ENCODE data around the gene DKK3.

The DKK3 gene

GRCh38 chr11:11988099-11988651, 20.3 kb downstream of the DKK3 start:
- no peak overlapping the region for H2AFZ ChIP-seq (ENCODE audit: low read length)
- H3K4me2 ChIP-seq (ENCODE audit: insufficient read depth, low read length, poor library complexity, severe bottlenecking) = no peak overlapping the region
- H4K8ac ChIP-seq (ENCODE audit: low read depth, low read length) = no peak overlapping the region
- no peak overlapping the region for H2AK5ac ChIP-seq (ENCODE audit: low read depth, low read length)
- no peak for DNase-seq (ENCODE audit: low spot score)
- peaks cover 0 to 2% of the 10 kb centered on the region in 2 donors for H3K36me3 ChIP-seq (replicated peaks in 1 of 2; ENCODE audit: control insufficient read depth in 2 of 2, insufficient read depth in 2 of 2, low read length in 2 of 2)
- H3K4ac ChIP-seq (ENCODE audit: low read length) = no peak overlapping the region
- no peak overlapping the region for H2BK15ac ChIP-seq (ENCODE audit: low read length)
- no peaks in the 10 kb centered on the region for H3K79me1 ChIP-seq (ENCODE audit: low read depth, low read length)
- H3K4me1 ChIP-seq (ENCODE audit: control insufficient read depth in 2 of 2, insufficient read depth in 1 of 2, low read depth in 1 of 2, low read length in 2 of 2) = no peaks in the 10 kb centered on the region
- no peak overlapping the region for H3K18ac ChIP-seq (ENCODE audit: low read length)
- no peak overlapping the region for H3K23ac ChIP-seq (ENCODE audit: low read depth, low read length, poor library complexity)
- no peak overlapping the region for H3K14ac ChIP-seq (ENCODE audit: low read length)
- H3K4me3 ChIP-seq (ENCODE audit: low read length in 2 of 2) = no peak overlapping the region
- no peak overlapping the region for H2BK5ac ChIP-seq (ENCODE audit: low read length)
- no peak overlapping the region for H2BK120ac ChIP-seq (ENCODE audit: low read depth, low read length)
- no peaks in the 10 kb centered on the region for H3K27me3 ChIP-seq (ENCODE audit: control insufficient read depth in 3 of 3, insufficient read depth in 3 of 3, low read depth in 1 of 3, low read length in 3 of 3)
- no peak overlapping the region for H2BK12ac ChIP-seq (ENCODE audit: low read length)
- no peak overlapping the region for H3K9ac ChIP-seq (ENCODE audit: low read depth, low read length, poor library complexity)
- no CpG with 5 or more reads among the region's 7 CpGs for WGBS, 2 donors (ENCODE audit: extremely low coverage in 2 of 2, insufficient read length in 2 of 2, insufficient replicate concordance in 1 of 2)
- no peaks in the 10 kb centered on the region for H3K9me3 ChIP-seq (replicated peaks in 1 of 2; ENCODE audit: control insufficient read depth in 2 of 2, insufficient read depth in 1 of 2, low read depth in 1 of 2, low read length in 2 of 2)
- no peak overlapping the region for H4K91ac ChIP-seq (ENCODE audit: low read depth, low read length, poor library complexity)
- H3K27ac ChIP-seq (replicated peaks; ENCODE audit: low read length) = no peak overlapping the region

DNA sequence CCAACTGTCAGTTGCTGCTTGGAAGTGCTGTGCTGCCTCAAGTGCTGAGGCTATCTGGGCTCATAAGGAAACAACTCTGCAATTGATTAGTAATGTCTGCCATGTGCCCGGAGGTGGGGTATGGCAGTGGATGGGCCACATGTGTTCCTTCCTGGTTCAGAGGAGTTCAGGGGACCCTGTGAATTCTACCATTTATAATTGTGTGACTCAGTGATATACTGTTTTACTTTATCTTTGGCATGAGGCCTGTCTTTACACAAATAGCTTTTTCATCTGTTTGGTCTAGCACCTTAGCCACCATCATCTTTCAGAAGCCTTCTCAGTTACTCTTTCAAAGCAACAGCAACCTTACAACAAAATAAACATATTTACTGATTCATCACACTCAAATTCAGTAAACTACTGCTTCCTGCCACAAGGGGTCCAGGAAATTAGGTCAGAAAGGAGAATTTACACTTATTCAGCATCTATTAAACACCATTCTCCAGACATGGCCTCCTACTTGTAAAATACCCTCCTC, 20.9 kb downstream of the DKK3 start:
- DNase-seq (ENCODE audit: low spot score) = no peak
- Histone ChIP-seq H4K91ac (ENCODE audit: low read depth, low read length, poor library complexity) (no peak overlapping the region), H2AK5ac (ENCODE audit: low read depth, low read length) (no peak overlapping the region), H3K36me3 (replicated peaks in 1 of 2; ENCODE audit: control insufficient read depth in 2 of 2, insufficient read depth in 2 of 2, low read length in 2 of 2) (peaks cover 0 to 2% of the 10 kb centered on the region in 2 donors), H2BK5ac (ENCODE audit: low read length) (no peak overlapping the region), H3K9ac (ENCODE audit: low read depth, low read length, poor library complexity) (no peak overlapping the region), H3K14ac (ENCODE audit: low read length) (no peak overlapping the region), H3K4me3 (ENCODE audit: low read length in 2 of 2) (no peak overlapping the region), H3K4me1 (ENCODE audit: control insufficient read depth in 2 of 2, insufficient read depth in 1 of 2, low read depth in 1 of 2, low read length in 2 of 2) (no peaks in the 10 kb centered on the region), H3K27ac (replicated peaks; ENCODE audit: low read length) (no peak overlapping the region), H2BK12ac (ENCODE audit: low read length) (no peak overlapping the region), H3K18ac (ENCODE audit: low read length) (no peak overlapping the region), H3K27me3 (ENCODE audit: control insufficient read depth in 3 of 3, insufficient read depth in 3 of 3, low read depth in 1 of 3, low read length in 3 of 3) (no peaks in the 10 kb centered on the region), H3K23ac (ENCODE audit: low read depth, low read length, poor library complexity) (no peak overlapping the region), H3K4me2 (ENCODE audit: insufficient read depth, low read length, poor library complexity, severe bottlenecking) (no peak overlapping the region), H4K8ac (ENCODE audit: low read depth, low read length) (no peak overlapping the region), H2AFZ (ENCODE audit: low read length) (no peak overlapping the region), H3K4ac (ENCODE audit: low read length) (no peak overlapping the region), H2BK15ac (ENCODE audit: low read length) (no peak overlapping the region), H3K9me3 (replicated peaks in 1 of 2; ENCODE audit: control insufficient read depth in 2 of 2, insufficient read depth in 1 of 2, low read depth in 1 of 2, low read length in 2 of 2) (no peaks in the 10 kb centered on the region), H2BK120ac (ENCODE audit: low read depth, low read length) (no peak overlapping the region), H3K79me1 (ENCODE audit: low read depth, low read length) (no peaks in the 10 kb centered on the region)
- no CpG with 5 or more reads among the region's 1 CpG for WGBS, 2 donors (ENCODE audit: extremely low coverage in 2 of 2, insufficient read length in 2 of 2, insufficient replicate concordance in 1 of 2)

GRCh38 chr11:11985954-11986949, 22.2 kb downstream of the DKK3 start:
- Histone ChIP-seq H2AK5ac (ENCODE audit: low read depth, low read length) (no peak overlapping the region), H3K9me3 (replicated peaks in 1 of 2; ENCODE audit: control insufficient read depth in 2 of 2, insufficient read depth in 1 of 2, low read depth in 1 of 2, low read length in 2 of 2) (peaks cover 0 to 1% of the 10 kb centered on the region in 2 donors), H4K8ac (ENCODE audit: low read depth, low read length) (no peak overlapping the region), H3K9ac (ENCODE audit: low read depth, low read length, poor library complexity) (no peak overlapping the region), H3K27ac (replicated peaks; ENCODE audit: low read length) (no peak overlapping the region), H3K4me2 (ENCODE audit: insufficient read depth, low read length, poor library complexity, severe bottlenecking) (no peak overlapping the region), H3K36me3 (replicated peaks in 1 of 2; ENCODE audit: control insufficient read depth in 2 of 2, insufficient read depth in 2 of 2, low read length in 2 of 2) (peaks cover 0 to 2% of the 10 kb centered on the region in 2 donors), H3K14ac (ENCODE audit: low read length) (no peak overlapping the region), H4K91ac (ENCODE audit: low read depth, low read length, poor library complexity) (no peak overlapping the region), H2AFZ (ENCODE audit: low read length) (no peak overlapping the region), H3K27me3 (ENCODE audit: control insufficient read depth in 3 of 3, insufficient read depth in 3 of 3, low read depth in 1 of 3, low read length in 3 of 3) (no peaks in the 10 kb centered on the region), H3K4me3 (ENCODE audit: low read length in 2 of 2) (no peak overlapping the region), H2BK12ac (ENCODE audit: low read length) (no peak overlapping the region), H3K23ac (ENCODE audit: low read depth, low read length, poor library complexity) (no peak overlapping the region), H3K79me1 (ENCODE audit: low read depth, low read length) (no peaks in the 10 kb centered on the region), H2BK15ac (ENCODE audit: low read length) (no peak overlapping the region), H3K18ac (ENCODE audit: low read length) (no peak overlapping the region), H3K4ac (ENCODE audit: low read length) (no peak overlapping the region), H2BK120ac (ENCODE audit: low read depth, low read length) (no peak overlapping the region), H2BK5ac (ENCODE audit: low read length) (no peak overlapping the region), H3K4me1 (ENCODE audit: control insufficient read depth in 2 of 2, insufficient read depth in 1 of 2, low read depth in 1 of 2, low read length in 2 of 2) (no peaks in the 10 kb centered on the region)
- no peak for DNase-seq (ENCODE audit: low spot score)
- no CpG with 5 or more reads among the region's 9 CpGs for WGBS, 2 donors (ENCODE audit: extremely low coverage in 2 of 2, insufficient read length in 2 of 2, insufficient replicate concordance in 1 of 2)
